IPS-18a (cell line): ENCODE data around the gene PGRMC2.
"Not testable (repeated sequence)": the region's sequence is repeated elsewhere in the genome, so short reads cannot be mapped to it uniquely, and the experiment has no call there.

ENCODE experiments used
- H3K27ac ChIP-seq: one replicate; pipeline ENCODE4 v1.5.1; 2013; ENCODE audit warnings: low read length
- H3K27me3 ChIP-seq: one replicate; pipeline ENCODE4 v1.6.1; 2013; ENCODE audit warnings: mild to moderate bottlenecking, low read length; ENCODE audit not compliant: control insufficient read depth, insufficient read depth
- H3K36me3 ChIP-seq: one replicate; pipeline ENCODE4 v1.6.1; 2013; ENCODE audit warnings: low read depth, low read length; ENCODE audit not compliant: control insufficient read depth
- H3K4me1 ChIP-seq: one replicate; pipeline ENCODE4 v1.6.1; 2013; ENCODE audit warnings: low read depth, low read length; ENCODE audit not compliant: control insufficient read depth
- H3K4me3 ChIP-seq: one replicate; pipeline ENCODE4 v1.5.1; 2013; ENCODE audit warnings: low read length
- H3K9ac ChIP-seq: one replicate; pipeline ENCODE4 v1.6.1; 2013; ENCODE audit warnings: mild to moderate bottlenecking, low read length, moderate library complexity
- H3K9me3 ChIP-seq: one replicate; pipeline ENCODE4 v1.6.1; 2013; ENCODE audit warnings: low read depth, low read length; ENCODE audit not compliant: control insufficient read depth

The PGRMC2 gene

GRCh38 chr4:128259889-128260288 is 27.7 kb downstream of the PGRMC2 start:
- not testable (repeated sequence) for H3K27ac ChIP-seq, H3K9me3 ChIP-seq, H3K9ac ChIP-seq, H3K4me3 ChIP-seq, H3K36me3 ChIP-seq, H3K27me3 ChIP-seq, H3K4me1 ChIP-seq

- not testable (repeated sequence) for H3K4me1 ChIP-seq, H3K9ac ChIP-seq, H3K4me3 ChIP-seq, H3K27ac ChIP-seq, H3K27me3 ChIP-seq, H3K9me3 ChIP-seq, H3K36me3 ChIP-seq
Observed at GRCh38 chr4:128258166-128258565, 29.4 kb downstream of the PGRMC2 start.

GRCh38 chr4:128256539-128256938 is 31.1 kb downstream of the PGRMC2 start:
- Histone ChIP-seq H3K36me3 (no peaks in the 10 kb centered on the region), H3K4me3 (no peak overlapping the region), H3K27ac (no peak overlapping the region)

DNA sequence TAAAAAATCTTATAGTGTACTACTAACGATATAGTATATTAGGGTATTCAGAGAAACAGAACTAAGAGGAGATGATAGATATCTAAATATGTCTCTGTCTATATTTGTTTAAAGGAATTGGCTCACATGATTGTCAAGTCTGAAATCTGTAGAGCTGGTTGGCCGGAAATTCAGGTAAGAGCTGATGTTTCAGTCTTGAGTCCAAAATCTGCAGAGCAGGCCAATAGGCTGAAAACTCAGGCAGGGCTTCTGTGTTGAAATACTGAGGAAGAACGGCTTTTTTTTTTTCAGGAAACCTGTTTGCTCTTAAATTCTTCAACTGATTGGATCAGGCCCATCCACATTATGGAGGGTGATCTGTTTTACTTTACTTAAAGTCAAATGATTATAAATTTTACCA is 31.7 kb downstream of the PGRMC2 start:
- Histone ChIP-seq H3K27me3 (no peaks in the 10 kb centered on the region), H3K27ac (no peak overlapping the region), H3K4me1 (no peaks in the 10 kb centered on the region), H3K4me3 (no peak overlapping the region), H3K9me3 (peaks cover 6% of the 10 kb centered on the region), H3K36me3 (no peaks in the 10 kb centered on the region), H3K9ac (no peak overlapping the region)

More at GRCh38 chr4:128256539-128256938, 31.1 kb downstream of the PGRMC2 start:
- Histone ChIP-seq H3K9me3 (peaks cover 3% of the 10 kb centered on the region), H3K9ac (no peak overlapping the region), H3K27me3 (no peaks in the 10 kb centered on the region), H3K4me1 (no peaks in the 10 kb centered on the region)

- no peak overlapping the region for H3K4me3 ChIP-seq
- H3K9ac ChIP-seq = no peak overlapping the region
- H3K9me3 ChIP-seq = peaks cover 41% of the 10 kb centered on the region
- no peaks in the 10 kb centered on the region for H3K4me1 ChIP-seq
- H3K36me3 ChIP-seq = no peaks in the 10 kb centered on the region
- no peak overlapping the region for H3K27ac ChIP-seq
- H3K27me3 ChIP-seq = no peaks in the 10 kb centered on the region
Observed at GRCh38 chr4:128249787-128250668, 37.6 kb downstream of the PGRMC2 start.

GRCh38 chr4:128247906-128248305 is 39.7 kb downstream of the PGRMC2 start:
- Histone ChIP-seq H3K4me1 (no peaks in the 10 kb centered on the region), H3K36me3 (no peaks in the 10 kb centered on the region), H3K9me3 (peaks cover 41% of the 10 kb centered on the region), H3K9ac (no peak overlapping the region), H3K27ac (no peak overlapping the region), H3K4me3 (no peak overlapping the region), H3K27me3 (no peaks in the 10 kb centered on the region)

DNA sequence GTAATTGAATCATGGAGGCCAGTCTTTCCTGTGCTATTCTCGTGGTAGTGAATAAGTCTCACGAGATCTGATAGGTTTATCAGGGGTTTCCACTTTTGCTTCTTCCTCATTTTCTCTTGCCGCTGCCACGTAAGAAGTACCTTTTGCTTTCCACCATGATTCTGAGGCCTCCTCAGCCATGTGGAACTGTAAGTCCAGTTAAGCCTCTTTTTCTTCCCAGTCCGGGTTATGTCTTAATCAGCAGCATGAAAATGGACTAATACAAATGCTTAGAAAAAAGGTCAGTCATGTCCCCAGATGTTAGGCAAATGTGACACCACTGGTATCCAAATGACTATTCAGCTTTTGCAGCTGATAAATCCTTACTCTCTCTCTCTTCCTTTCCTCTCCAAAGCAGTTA is 42.2 kb downstream of the PGRMC2 start:
- not testable (repeated sequence) for H3K27ac ChIP-seq
- H3K9me3 ChIP-seq = peaks cover 33% of the 10 kb centered on the region

GRCh38 chr4:128244379-128244778 is 43.2 kb downstream of the PGRMC2 start:
- no peaks in the 10 kb centered on the region for H3K4me1 ChIP-seq
- H3K9ac ChIP-seq = no peak overlapping the region
- no peaks in the 10 kb centered on the region for H3K27me3 ChIP-seq
- H3K27ac ChIP-seq = no peak overlapping the region
- no peak overlapping the region for H3K4me3 ChIP-seq
- H3K9me3 ChIP-seq = peaks cover 26% of the 10 kb centered on the region
- H3K36me3 ChIP-seq = no peaks in the 10 kb centered on the region

More for the DNA sequence above, 42.2 kb downstream of the PGRMC2 start:
- not testable (repeated sequence) for H3K27me3 ChIP-seq, H3K4me1 ChIP-seq, H3K9ac ChIP-seq, H3K36me3 ChIP-seq, H3K4me3 ChIP-seq

- Histone ChIP-seq H3K4me1 (no peaks in the 10 kb centered on the region), H3K27ac (no peak overlapping the region), H3K4me3 (no peak overlapping the region), H3K9me3 (peaks cover 12% of the 10 kb centered on the region), H3K27me3 (no peaks in the 10 kb centered on the region), H3K9ac (no peak overlapping the region), H3K36me3 (no peaks in the 10 kb centered on the region)
Observed at GRCh38 chr4:128242601-128243000, 45.0 kb downstream of the PGRMC2 start.

DNA sequence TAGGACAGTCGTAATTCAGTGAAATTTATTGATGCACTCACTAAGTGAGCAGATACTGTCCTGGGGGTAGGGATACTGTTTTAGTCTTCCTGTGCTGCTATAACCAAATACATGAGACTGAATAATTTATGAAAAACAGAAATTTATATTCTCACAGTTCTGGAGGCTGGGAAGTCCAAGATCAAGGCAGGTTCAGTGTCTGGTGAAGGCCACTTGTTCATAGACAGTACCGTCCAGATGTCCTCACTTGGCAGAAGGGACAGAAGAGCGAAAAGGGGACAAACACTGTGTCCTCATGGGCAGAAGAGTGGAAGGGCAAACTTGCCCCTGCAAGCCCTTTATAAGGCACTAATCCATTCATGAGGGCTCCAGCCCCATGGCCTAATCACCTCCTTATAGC is 45.6 kb downstream of the PGRMC2 start:
- H3K27me3 ChIP-seq = no peaks in the 10 kb centered on the region
- no peak overlapping the region for H3K27ac ChIP-seq
- no peaks in the 10 kb centered on the region for H3K36me3 ChIP-seq
- no peak overlapping the region for H3K9ac ChIP-seq
- H3K9me3 ChIP-seq = peaks cover 7% of the 10 kb centered on the region
- no peaks in the 10 kb centered on the region for H3K4me1 ChIP-seq
- no peak overlapping the region for H3K4me3 ChIP-seq

DNA sequence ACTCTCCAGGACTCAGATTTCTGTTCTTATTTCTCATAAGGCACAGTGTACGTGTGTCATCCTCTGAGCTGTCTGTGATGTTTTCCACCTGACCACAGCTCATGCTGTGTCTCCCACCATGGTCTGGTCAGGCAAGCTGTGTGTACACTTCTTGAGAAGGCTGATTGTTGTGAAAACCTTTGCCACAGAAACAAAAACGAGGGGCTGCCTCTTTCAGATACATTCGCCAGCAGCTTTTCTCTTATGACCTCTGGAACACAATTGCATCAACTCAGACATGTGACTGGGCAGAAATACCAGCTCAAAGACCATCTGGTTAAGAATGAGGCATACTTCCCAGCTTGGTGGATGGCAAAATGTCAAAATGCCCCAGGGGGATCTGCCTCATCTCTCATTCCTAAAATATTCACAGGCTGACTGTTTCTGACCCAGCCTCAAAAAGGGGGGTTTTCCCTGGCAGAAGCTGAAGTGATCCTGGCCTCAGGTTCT is 46.1 kb downstream of the PGRMC2 start:
- H3K9ac ChIP-seq = no peak overlapping the region
- peaks cover 5% of the 10 kb centered on the region for H3K9me3 ChIP-seq
- no peak overlapping the region for H3K27ac ChIP-seq

GRCh38 chr4:128241019-128241418 is 46.6 kb downstream of the PGRMC2 start:
- H3K27ac ChIP-seq = no peak overlapping the region
- H3K27me3 ChIP-seq = no peaks in the 10 kb centered on the region
- no peaks in the 10 kb centered on the region for H3K4me1 ChIP-seq
- no peak overlapping the region for H3K4me3 ChIP-seq
- no peaks in the 10 kb centered on the region for H3K36me3 ChIP-seq
- H3K9ac ChIP-seq = no peak overlapping the region
- peaks cover 5% of the 10 kb centered on the region for H3K9me3 ChIP-seq

More for the DNA sequence above, 46.1 kb downstream of the PGRMC2 start:
- Histone ChIP-seq H3K27me3 (no peaks in the 10 kb centered on the region), H3K36me3 (no peaks in the 10 kb centered on the region), H3K4me1 (no peaks in the 10 kb centered on the region), H3K4me3 (no peak overlapping the region)
